Suprapubic skin (tissue), 4 donors: ENCODE results near the gene PSMG2. TPM values are rescaled to one million over a fixed set of nuclear protein-coding genes. Genes with fewer than 3 reads are reported as not detected.
A peak's percentile ranks its signal among the peaks of the same experiment; 100 is the strongest.

Experiments
- DNase-seq, 2 donors: peaks; one replicate each; pipeline ENCODE4 v3.0.0-alpha.2; 2019; ENCODE audit warnings: low spot score in 2 of 2
- H3K27ac ChIP-seq: fragments of 200-600 bp; sonication (generic); one replicate; pipeline ENCODE4 v1.5.1; 2019
- H3K27me3 ChIP-seq: fragments of 200-600 bp; sonication (generic); one replicate; pipeline ENCODE4 v1.5.1; 2019
- H3K36me3 ChIP-seq: fragments of 200-600 bp; sonication (generic); one replicate; pipeline ENCODE4 v1.5.1; 2019
- H3K4me1 ChIP-seq: fragments of 200-600 bp; sonication (generic); one replicate; pipeline ENCODE4 v1.5.1; 2019
- H3K4me3 ChIP-seq: fragments of 200-600 bp; sonication (generic); one replicate; pipeline ENCODE4 v1.5.1; 2019; ENCODE audit warnings: mild to moderate bottlenecking
- H3K9me3 ChIP-seq: fragments of 200-600 bp; sonication (generic); one replicate; pipeline ENCODE4 v1.5.1; 2019
- CTCF ChIP-seq, 2 donors: fragments of 200-600 bp in 1 of 2; fragments of 450-650 bp in 1 of 2; sonication (generic) in 1 of 2; IDR thresholded peaks; one replicate each; pipeline ENCODE4 v1.5.1; 2016 to 2019; ENCODE audit warnings: antibody characterized with exemption in 2 of 2, mild to moderate bottlenecking in 1 of 2, moderate library complexity in 1 of 2
- EP300 ChIP-seq: sonication (generic); formaldehyde crosslinking; IDR thresholded peaks from one replicate; pipeline ENCODE4 v1.6.1; 2017; ENCODE audit warnings: antibody characterized with exemption
- POLR2A ChIP-seq, 2 donors: fragments of 450-650 bp; IDR thresholded peaks; one replicate each; pipeline ENCODE4 v1.6.1; 2017; ENCODE audit warnings: antibody characterized with exemption in 2 of 2, mild to moderate bottlenecking in 2 of 2, moderate library complexity in 2 of 2
- POLR2AphosphoS5 ChIP-seq, 3 donors: sonication (generic); formaldehyde crosslinking; IDR thresholded peaks; one replicate each; pipeline ENCODE4 v1.6.1; 2017; ENCODE audit warnings: antibody characterized with exemption in 3 of 3
- WGBS: methylation state at CpG from one replicate; pipeline ENCODE4 v1.1.5; 2018; 5-methylcytosine and 5-hydroxymethylcytosine counted together
- total RNA-seq, 4 donors: library from RNA; depleted of rRNA; stranded (reverse); fragments of >200 nt; gene quantifications; one replicate each; pipeline ENCODE4 v1.1.0, GENCODE V29; 2016

Gene PSMG2
- total RNA-seq, 4 donors from 2014 or later: 53.1 to 72.1 (median 68.4) TPM

GRCh38 chr18:12657684-12658425 lies 45.0 kb upstream of the PSMG2 start, which contains the start of gene SPIRE1:
TSS of gene SPIRE1 (minus strand) at chr18:12658107. CDS start at chr18:12657866, 241 bp downstream.
- Histone ChIP-seq H3K27me3 (no peaks in the 10 kb centered on the region), H3K27ac (peak within 1 kb of the TSS; percentile 96), H3K9me3 (no peaks in the 10 kb centered on the region), H3K4me3 (peak within 1 kb of the TSS; percentile 81), H3K36me3 (no peaks in the 10 kb centered on the region), H3K4me1 (peaks cover 29% of the 10 kb centered on the region)
- TF ChIP-seq POLR2A (IDR thresholded peaks at IDR 0.05) (peak in 1 of 2 donors; percentile 18), EP300 (no peak)
- WGBS: no CpG with 5 or more reads among the region's 112 CpGs
- DNase-seq: peak; percentile 69 to 83

DNA sequence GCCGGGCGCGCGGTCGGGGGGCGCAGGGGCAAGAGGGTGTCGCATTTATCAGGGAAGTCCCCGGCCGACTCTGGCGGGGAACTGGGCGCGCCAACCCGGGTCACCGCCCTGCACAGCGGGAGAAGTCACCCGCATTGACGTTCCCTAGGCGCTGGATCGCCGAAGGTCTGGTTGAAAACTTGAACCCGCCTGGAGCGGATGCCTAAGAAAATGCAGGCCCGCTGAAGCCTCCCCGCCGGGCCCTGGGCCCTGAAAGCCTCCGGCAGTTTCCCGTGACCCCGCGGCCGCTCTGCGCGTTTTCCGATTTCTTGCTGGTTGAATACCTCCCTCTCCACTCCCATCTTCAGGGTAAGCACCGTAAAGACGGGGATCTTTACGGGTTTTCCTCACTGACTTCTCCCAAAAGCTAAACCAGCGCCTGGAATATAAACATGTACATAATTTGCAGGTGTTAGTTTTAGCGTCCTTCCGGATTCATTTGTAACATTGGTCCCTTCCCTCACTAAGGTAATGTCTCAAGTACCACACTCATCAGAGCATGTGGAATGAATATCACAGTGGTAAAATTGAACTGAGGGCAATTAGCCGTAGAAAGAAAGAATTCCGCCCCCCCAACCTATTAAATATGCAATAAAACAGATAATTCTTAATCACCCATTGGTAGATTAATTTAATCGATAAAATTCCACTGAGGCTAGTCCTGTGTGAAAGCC lies 44.3 kb upstream of the PSMG2 start:
- WGBS: 27% methylated on average over 25 of the region's 42 CpGs
- Histone ChIP-seq H3K27me3 (no peaks in the 10 kb centered on the region), H3K27ac (peak overlapping the region; percentile 96), H3K36me3 (no peaks in the 10 kb centered on the region), H3K4me3 (peak overlapping the region; percentile 81), H3K4me1 (peaks cover 22% of the 10 kb centered on the region), H3K9me3 (no peaks in the 10 kb centered on the region)
- DNase-seq: peak in 1 of 2 donors; percentile 72
- TF ChIP-seq POLR2A (IDR thresholded peaks at IDR 0.05) (no peak), EP300 (no peak), CTCF (IDR thresholded peaks at IDR 0.05) (no peak), POLR2AphosphoS5 (IDR thresholded peaks at IDR 0.05) (no peak)

DNA sequence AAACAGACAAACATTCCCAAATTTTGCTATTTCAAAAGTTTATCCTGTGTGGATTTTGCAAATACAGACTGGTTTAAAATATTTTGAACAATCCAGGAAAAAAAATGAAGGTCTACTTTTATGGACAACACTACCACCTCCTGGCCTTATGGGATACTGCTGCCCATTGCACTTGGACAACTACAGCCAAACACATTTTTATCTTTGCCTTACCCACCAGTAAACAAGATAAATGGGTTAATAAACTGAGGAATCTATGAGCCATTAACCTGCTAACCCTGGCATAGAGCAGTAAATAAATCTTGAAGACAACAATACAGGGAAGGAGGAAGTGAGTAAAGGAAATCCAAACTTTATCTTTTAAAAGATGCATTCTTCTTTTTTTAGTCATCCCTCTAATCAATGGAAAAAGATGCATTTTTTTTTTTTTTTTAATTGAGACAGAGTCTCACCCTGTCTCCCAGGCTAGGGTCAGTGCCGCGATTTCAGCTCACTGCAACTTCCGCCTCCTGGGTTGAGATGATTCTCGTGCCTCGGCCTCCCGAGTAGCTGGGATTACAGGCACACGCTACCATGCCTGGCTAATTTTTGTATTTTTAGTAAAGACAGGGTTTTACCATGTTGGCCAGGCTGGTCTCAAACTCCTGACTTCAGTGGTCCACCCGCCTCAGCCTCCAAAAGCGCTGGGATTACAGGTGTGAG lies 42.8 kb upstream of the PSMG2 start:
- no peaks in the 10 kb centered on the region for H3K9me3 ChIP-seq
- DNase-seq: no peak
- no peaks in the 10 kb centered on the region for H3K36me3 ChIP-seq
- H3K27ac ChIP-seq: no peak overlapping the region
- no peaks in the 10 kb centered on the region for H3K27me3 ChIP-seq
- WGBS: 88% methylated on average over 9 of the region's 9 CpGs
- H3K4me3 ChIP-seq: no peak overlapping the region
- no peak for TF ChIP-seq EP300
- TF ChIP-seq POLR2AphosphoS5 (IDR thresholded peaks at IDR 0.05): no peak
- TF ChIP-seq POLR2A (IDR thresholded peaks at IDR 0.05): no peak
- TF ChIP-seq CTCF (IDR thresholded peaks at IDR 0.05): peak; percentile 82 to 89
- H3K4me1 ChIP-seq: peaks cover 21% of the 10 kb centered on the region

- no peaks in the 10 kb centered on the region for H3K27me3 ChIP-seq
- 83% methylated on average over 5 of the region's 5 CpGs for WGBS
- peaks cover 5% of the 10 kb centered on the region for H3K36me3 ChIP-seq
- DNase-seq: no peak
- H3K4me1 ChIP-seq: no peaks in the 10 kb centered on the region
- H3K27ac ChIP-seq: no peak overlapping the region
- TF ChIP-seq EP300 (no peak), POLR2AphosphoS5 (IDR thresholded peaks at IDR 0.05) (no peak), CTCF (IDR thresholded peaks at IDR 0.05) (no peak), POLR2A (IDR thresholded peaks at IDR 0.05) (no peak)
- H3K4me3 ChIP-seq: no peak overlapping the region
- H3K9me3 ChIP-seq: no peaks in the 10 kb centered on the region
Measured at GRCh38 chr18:12668041-12668440, 34.8 kb upstream of the PSMG2 start.

GRCh38 chr18:12679183-12679786 lies 23.6 kb upstream of the PSMG2 start:
- WGBS: 25% methylated on average over 8 of the region's 8 CpGs
- DNase-seq: peak in 1 of 2 donors; percentile 67
- peaks cover 9% of the 10 kb centered on the region for H3K4me1 ChIP-seq
- no peaks in the 10 kb centered on the region for H3K27me3 ChIP-seq
- H3K36me3 ChIP-seq: peaks cover 36% of the 10 kb centered on the region
- H3K27ac ChIP-seq: peak overlapping the region; percentile 72
- H3K9me3 ChIP-seq: no peaks in the 10 kb centered on the region
- peak overlapping the region; percentile 32 for H3K4me3 ChIP-seq
- TF ChIP-seq POLR2A (IDR thresholded peaks at IDR 0.05) (peak in 1 of 2 donors; percentile 39), EP300 (no peak)
